ENCODE results near the gene PFKFB4.

DNA sequence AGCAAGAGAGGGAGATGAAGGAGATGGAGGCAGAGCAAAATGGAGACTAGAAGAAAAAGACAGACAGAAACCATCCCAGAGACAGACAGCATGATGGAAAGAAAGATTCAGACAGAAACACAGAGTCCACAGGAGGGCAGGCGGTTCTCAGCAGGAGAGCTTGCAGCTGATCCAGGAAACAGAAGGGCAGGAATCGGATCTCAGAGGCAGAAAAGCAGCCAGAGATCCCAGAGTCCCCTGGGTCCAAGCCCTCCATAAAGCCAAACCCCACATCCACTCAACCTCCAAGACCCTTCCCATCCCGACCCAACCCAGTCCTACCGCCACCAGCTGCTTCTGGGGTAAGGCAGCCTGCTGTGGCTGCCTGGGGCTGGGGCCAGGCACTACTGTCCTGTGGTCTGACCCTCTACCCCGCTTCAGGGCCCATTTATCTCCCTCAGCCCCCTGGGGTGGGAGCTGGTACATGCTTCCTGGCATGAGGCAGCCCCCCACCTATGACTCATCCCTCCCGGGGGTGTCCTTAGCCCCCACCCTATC lies 6.8 kb upstream of the PFKFB4 start, which contains the start of gene UCN2:
- no peak for TF ChIP-seq CTCF (IDR thresholded peaks at IDR 0.05)
- TF ChIP-seq POLR2A (IDR thresholded peaks at IDR 0.05): no peak
- no peak for TF ChIP-seq POLR2AphosphoS5 (IDR thresholded peaks at IDR 0.05)

Data from sigmoid colon (tissue), 4 donors.